Fibroblast of skin of back (primary cell): ENCODE data around the gene CMTM6. TPM values are rescaled to one million over a fixed set of nuclear protein-coding genes. Genes with fewer than 3 reads are reported as not detected.
A peak's percentile ranks its signal among the peaks of the same experiment; 100 is the strongest.
"Not testable (repeated sequence)": the region's sequence is repeated elsewhere in the genome, so short reads cannot be mapped to it uniquely, and the experiment has no call there.

Experiments used
- DNase-seq: peaks from one replicate; pipeline ENCODE4 v3.0.0-alpha.2; 2013
- polyA plus RNA-seq, 2 experiments: library from polyadenylated mRNA; unstranded; fragments of 120-200 nt; gene quantifications; one replicate each; pipeline ENCODE4 v1.2.1, GENCODE V29; 2013; ENCODE audit not compliant: insufficient read length in 2 of 2

CMTM6 gene, protein sequence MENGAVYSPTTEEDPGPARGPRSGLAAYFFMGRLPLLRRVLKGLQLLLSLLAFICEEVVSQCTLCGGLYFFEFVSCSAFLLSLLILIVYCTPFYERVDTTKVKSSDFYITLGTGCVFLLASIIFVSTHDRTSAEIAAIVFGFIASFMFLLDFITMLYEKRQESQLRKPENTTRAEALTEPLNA
- polyA plus RNA-seq (2013, experiment 1 of 2; ENCODE audit: insufficient read length): 45.6 TPM
- 41.7 TPM for polyA plus RNA-seq (2013, experiment 2 of 2; ENCODE audit: insufficient read length)

DNA sequence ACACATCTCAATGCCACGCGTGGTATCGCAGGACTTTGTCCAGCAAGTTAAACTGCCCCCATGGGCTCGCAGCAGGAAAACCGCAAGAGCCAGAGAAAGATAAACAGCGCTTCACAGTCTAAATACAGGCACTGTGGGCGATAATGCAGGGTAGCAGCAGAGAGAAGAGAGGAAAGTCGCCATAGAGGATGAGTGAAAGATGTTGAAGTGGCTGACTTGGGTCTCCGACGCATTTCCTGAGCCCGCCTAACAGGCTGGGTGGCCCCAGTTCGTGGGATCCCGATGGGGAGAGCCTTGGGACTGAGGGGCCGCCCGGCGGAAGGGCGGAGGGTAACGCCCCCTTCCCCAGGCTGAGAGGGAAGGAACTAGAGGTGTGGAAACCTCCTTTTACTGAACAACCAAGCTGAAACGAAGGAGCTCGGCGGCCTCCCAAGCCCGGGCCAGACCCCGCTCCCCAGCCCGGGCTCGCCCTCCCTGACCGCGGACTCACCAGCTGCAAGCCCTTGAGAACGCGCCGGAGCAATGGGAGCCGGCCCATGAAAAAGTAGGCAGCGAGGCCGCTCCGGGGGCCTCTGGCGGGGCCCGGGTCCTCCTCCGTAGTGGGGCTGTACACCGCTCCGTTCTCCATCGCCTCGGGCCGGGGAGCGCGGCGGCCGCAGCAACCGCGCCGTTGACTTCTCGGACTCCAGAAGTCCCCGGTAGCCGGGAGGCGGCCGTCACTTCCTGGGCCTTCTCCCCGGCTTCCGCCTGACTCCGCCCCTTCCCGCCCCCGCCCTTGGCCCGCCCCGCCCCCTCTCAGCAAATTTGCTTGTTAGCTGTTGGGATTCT lies at the start of gene CMTM6:
Gene CMTM6 (minus strand): TSS at position 735 of the 828 bp plus-strand sequence. CDS start 107 bp downstream, at position 628.
- DNase-seq: peak; percentile 81

DNA sequence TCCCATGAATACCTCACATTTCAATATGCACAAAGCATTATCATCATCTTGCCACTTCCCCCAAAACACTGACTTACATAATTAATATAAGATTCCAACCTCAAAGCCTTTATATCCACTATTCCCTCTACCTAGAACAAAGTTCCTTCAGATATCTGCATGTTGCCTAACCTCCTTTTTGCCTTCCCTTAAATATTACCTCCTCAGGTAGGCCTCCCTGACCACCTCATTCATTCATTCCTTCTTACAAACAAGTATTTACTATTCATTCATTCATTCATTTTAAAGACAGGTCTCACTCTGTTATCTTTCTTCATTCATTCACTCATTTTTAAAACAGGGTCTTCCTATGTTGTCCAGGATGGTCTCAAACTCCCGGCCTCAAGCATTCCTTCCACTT lies 49.4 kb upstream of the CMTM6 start:
- no peak for DNase-seq

DNA sequence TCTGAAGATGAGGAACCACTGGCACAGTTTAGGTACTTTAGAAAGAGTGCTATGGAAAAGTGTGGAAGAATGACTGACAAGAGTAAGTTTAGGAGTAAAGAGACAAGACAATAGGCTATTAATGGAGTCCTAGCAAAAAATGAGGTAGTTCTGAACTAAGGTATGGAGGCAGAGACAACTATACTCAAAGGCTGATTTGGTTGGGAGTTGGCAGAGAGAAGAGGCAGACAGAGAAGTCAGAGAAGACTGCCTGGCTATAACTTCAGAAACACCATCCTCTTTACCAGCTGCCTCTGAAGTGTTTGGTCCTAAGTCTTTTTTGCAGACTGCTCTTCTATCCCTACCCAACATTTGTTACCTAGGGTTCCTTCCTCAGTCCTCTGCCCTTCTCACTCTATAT lies 48.8 kb upstream of the CMTM6 start:
- DNase-seq: no peak

DNA sequence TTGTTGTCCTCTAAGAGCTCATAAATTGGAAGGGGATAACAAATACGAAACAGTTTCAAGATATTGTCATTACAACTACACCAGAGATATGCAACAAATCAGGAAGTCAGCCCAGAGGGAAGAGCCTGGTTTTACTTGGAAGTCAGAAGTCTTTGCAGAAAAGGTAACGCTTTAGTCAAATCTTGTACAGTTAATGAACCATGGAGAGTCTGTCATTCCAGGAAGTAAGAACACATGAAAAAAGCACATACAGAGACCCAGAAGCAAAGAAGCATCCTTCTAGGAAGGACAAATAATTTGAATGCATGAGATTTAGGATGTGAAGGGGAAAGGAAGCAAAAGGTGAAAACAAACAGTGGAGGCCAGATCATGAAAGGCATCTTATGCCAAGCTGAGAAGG lies 48.4 kb upstream of the CMTM6 start:
- DNase-seq: no peak

DNA sequence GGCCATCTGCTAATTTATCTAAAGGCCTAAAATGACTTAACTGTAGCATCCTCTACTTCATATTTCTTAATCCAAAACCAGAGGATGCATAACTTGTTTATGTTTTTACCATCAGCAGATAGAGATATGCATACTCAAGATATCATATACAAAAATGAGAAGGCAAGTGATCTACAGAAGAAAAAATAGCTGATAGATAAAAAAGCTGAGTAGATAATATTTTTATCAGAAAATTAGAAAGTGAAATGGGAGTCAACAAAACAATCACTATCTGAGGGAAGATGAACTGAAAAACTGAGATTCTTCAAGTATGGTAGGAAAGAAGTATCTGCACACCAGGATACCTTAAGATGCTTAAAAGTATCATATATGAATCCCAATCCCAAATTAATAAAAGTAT lies 42.7 kb upstream of the CMTM6 start:
- DNase-seq: no peak

DNA sequence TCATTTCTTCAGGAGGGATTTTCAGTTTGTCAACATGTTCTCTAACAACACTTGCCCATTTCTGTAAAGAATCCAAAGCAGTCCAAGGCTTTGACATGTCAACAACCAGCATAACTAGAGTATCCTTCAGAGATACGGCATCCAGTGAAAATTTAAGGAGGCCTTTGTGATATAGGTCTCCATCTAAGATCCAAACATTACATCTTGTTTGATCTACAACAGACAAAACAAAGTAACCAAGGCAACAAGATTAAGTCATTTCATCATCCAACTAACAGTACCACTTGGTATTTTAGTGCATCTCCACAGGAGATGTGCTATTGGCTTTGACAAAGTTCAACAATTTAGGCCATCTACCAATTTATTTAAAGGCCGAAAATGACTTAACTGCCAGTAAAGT lies 42.2 kb upstream of the CMTM6 start:
- DNase-seq: peak; percentile 5

DNA sequence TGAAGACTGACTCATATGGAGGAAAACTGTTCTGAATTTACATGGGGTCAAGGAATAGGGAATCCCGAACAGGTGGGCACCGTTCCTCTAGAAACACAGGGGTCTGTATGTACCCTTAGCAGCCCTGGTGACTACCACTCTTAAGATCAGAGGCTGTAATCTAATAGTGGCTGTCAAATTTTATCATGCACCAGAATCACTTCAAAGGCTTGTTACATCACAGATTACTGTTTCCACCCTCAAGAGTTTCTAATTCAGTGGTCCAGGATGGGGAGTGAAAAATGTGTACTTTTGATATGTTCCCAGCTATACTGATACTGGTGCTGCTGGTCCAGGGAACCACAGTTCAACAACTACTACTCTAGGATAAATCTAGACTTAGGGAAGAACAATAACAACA lies 40.2 kb upstream of the CMTM6 start:
- DNase-seq: no peak

DNA sequence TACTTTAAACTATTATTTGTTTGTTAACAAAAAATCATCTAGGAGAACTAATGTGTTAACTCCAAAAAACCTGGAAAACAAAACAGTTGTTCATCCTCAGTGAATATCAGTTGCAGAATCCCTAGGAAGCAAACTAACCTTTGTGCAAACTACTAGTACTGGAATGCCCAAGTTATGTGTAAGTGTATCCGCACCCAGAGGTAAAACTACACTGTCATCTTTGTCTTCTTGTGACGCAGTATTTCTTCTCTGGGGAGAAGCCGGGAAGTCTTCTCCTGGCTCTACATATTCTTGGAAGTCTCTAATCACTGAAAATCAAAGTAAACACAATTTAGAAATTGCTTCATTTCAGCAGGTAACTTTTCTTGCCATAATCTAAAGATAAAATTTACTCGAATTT lies 38.2 kb upstream of the CMTM6 start:
- no peak for DNase-seq

DNA sequence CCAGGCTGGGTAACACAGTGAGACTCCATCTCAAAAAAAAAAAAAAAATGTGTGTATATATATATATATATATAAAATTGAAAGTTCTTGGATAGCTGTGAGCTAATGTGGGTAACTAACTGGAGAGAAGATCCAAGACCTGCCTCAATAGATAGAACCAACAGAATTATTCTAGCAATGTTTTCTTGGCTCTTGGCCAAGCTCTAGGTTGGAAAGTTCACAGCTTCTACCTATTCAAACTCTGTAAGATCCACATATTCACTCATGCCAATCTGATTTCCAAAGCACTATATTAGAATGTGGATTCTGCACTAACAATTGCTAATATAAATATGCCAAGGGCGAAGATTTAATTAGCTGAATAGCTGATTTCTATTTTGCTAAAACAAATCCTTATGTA lies 29.8 kb upstream of the CMTM6 start:
- no peak for DNase-seq

DNA sequence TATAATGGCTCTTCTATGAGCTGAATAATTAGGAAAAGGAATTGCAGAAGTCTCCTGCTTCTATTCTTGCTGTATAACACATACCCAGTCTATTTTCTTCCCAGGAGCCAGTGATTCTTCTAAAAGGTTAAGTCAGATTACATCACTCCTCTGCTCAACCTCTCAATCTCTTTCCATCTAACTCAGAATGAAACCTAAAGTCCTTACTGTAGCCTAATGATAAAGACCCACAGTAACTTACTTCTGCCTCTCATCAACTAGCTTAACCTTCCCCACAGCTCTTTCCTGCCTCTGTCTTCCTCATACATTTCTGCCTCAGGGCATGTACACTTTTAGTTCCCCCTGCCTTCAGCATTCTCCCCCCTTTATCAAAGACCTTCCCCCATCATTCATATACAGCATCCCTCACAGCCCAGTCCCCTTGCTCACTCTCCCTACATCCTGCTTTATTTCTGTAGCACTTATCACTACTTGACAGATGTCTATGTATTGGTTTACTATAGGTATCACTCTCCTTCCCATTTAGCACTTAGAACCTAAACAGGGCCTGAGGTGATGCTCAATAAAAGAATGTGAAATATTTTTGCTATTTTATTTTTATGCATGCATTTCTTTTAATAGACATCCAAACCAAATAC lies 28.5 kb upstream of the CMTM6 start:
- DNase-seq: peak; percentile 4

DNA sequence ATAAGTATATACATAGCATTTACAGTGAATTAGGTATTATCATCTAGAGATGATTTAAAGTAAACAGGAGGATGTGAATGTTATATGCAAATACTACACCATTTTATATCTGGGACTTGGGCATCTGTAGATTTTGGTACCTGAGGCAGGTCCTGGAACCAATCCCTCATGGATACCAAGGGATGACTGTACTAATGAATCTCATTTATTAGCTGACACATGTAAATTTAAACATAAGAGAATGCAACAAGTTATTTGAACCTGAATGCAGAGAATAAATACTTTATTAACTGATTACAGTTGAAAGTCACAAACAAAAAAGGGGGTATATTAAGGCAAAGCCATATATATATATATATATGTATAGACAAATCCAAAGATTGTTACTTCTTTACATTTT lies 23.1 kb upstream of the CMTM6 start:
- DNase-seq: no peak

DNA sequence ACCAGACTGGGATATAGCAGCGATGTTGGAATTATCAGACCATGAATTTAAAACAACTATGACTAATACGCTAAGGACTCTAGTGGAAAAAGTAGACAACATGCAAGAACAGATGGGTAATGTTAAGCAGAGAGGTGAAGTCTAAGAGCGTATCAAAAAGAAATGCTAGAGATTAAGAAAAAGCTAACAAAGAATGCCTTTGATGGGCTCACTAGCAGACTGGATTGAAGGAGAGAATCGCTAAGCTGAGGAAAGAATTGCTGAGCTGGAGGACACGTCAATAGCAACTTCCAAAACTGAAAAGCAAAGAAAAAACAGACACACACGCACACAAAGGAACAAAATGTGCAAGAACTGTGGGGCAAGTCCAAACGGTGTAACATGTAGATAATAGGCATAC lies 20.0 kb upstream of the CMTM6 start:
- DNase-seq: peak; percentile 6

DNA sequence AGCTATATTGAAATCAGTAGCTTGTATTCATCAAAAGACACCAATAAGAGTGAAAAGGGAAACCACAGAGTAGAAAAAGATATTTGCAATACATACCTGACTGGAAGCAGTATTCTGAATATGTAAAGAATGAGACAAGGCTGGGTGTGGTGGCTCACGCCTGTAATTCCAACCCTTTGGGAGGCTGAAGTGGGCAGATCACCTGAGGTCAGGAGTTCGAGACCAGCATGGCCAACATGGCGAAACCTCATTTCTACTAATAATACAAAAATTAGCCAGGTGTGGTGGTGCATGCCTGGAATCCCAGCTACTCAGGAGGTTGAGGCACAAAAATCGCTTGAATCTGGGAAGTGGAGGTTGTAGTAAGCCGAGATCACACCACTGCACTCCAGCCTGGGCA lies 16.3 kb upstream of the CMTM6 start:
- not testable (repeated sequence) for DNase-seq

DNA sequence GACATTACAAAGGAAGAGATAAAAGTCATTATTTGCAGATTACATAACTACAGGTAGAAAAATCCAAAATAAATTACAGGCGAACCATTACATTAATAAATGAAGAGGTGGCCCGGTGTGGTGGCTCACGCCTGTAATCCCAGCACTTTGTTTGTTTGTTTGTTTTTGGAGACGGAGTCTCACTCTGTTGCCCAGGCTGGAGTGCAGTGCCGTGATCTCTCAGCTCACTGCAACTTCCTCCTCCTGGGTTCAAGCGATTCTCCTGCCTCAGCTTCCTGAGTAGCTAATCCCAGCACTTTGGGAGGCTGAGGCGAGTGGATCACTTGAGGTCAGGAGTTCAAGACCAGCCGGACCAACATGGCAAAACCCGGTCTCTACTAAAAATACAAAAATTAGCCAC lies 14.1 kb upstream of the CMTM6 start:
- DNase-seq: not testable (repeated sequence)

DNA sequence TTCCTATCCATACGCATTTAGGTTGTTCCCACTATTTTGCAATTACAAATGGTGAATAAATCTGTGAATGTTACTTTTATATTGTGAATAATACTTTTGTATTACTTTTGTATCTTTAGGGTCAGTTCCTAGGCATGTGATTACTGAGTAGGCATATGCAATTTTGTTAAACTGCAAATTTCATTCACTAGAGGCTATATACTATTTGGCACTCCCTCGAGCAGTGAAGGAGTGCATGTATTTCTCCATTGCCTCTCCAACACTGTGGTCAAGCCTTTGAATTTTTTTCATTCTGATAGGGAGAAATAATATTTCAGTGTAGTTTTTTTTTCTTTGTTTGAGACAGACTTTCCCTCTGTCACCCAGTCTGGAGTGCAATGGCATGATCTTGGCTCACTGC lies 8.4 kb upstream of the CMTM6 start:
- no peak for DNase-seq

DNA sequence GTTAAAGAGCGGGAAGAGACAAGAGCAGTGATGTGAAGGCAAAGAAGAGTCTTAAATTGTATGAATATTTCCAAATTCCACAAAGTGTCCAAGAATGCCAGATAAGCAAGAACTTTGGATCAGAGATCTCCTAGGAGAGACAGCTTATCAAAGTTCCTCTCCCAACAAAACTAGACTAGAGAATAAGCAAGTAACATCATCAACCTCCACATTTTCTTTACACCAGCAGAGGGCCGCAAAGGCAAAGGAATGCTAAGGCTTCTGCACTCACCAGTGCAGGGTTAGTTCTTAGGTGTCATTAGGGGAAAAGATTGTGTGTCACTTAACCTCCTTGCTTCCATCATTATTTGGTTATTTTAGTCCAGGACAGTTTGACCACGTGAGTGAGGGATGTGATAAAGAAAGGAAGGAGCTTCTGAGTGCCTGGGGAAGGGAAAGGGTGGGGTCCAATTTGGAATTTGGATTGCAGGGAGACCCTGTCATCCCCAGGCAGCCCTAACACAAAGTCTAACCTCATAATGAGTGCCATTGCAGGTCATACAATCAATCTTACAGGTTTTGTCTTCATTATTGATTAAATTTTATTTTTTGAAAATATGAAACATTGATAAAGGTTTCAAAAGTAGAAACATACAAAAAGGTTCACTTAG lies 7.5 kb upstream of the CMTM6 start:
- peak; percentile 70 for DNase-seq

DNA sequence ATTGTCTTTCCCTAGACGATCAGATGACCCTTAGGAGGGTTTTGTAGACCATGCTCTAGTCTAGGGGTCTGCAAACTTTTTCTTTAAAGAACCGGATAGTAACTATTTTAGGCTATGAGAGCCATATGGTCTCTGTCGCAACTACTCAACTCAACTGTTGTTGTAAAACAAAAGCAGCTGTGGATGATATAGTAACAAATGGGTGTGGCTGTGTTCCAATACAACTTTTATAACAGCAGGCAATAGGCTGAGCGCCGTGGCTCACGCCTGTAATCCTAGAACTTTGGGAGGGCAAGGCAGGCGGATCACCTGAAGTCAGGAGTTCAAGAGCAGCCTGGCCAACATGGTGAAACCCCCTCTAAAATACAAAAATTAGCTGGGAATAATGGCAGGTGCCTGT lies 6.1 kb upstream of the CMTM6 start:
- DNase-seq: no peak

DNA sequence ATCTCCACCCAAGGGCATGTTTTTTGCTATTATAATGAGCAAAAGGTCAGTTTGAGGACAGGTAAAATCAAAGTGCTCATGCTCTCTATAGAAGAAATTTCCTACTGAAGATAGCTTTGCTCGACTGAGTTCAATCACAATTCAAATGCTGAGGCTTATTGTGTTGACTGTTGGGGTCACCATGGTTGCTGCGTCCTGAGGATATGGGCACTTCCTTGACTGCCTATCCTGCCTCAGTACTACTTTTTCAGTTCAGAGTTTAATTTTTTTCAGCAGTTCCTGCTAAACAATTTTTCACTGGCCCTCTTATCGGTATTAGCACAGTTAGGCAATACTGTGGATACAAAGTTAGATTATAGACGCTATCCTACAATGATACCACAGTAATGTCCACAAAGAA lies 3.8 kb upstream of the CMTM6 start:
- no peak for DNase-seq

DNA sequence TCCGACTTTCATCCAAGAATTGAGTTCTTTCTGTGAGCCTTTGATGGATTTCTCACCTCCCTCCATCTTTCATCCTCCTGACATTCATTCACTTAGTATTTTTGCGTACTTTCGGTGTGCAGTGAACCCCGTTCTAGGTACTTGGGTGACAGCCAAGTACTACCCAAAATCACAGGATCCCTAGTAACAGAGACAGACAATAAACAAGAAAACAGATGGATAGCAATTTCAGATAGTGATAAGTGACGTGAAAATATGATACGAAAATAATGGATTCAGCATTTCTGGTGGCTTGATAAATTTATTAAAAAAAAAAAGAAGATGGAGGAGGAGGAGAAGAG lies 264 bp upstream of the CMTM6 start:
- no peak for DNase-seq

DNA sequence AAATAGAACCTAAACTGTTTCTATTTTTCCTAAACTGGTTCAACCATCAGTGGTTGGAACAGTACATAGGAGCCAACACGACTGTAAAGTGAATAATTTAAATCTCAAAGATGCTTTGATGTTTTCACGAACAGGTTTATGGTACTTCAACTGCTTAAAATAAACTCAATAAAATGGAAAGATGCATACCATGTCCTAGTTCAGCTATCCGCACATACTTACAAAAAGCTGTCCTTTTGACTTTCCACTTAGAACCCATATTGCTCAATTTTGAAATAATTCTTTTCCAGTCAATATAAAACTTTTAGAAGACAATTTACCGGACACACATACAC lies 902 bp downstream of the CMTM6 start:
- no peak for DNase-seq

DNA sequence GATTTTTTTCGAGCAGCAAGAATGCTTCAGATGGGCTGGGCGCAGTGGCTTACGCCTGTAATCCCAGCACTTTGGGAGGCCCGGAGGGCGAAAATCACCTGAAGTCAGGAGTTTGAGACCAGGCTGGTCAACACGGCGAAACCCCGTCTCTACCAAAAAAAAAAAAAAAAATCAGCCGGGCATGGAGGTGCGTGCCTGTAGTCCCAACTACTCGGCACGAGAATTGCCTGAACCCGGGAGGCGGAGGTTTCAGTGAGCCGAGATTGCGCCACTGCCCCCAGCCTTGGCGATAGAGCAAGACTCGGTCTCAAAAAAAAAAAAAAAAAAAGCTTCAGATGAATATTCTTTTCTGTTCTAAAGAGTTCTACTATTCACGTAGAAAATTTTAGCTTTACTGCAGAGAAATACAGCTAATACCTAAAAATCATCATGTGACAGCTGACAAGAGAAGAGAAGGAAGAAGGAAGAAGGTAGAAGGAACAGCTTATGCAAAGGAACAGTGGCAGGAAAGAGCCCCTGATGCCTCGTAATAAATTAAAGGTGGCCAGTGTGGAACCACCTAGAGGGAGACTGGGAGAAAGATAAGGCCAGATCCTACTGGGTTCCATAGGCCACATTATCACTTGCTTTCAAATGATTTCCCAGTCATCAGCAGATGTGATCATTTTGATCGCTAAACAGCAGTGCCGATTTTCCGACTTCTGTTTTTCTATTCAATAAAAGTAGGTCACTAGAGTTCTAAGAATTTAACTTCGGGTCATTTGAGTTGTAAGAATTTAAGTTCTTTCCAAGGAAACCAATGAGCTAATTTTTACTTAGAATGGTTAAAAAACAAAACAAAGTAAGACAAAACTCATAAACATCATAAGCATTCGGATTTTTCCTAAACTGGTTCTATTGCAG lies 1.5 kb downstream of the CMTM6 start:
- DNase-seq: no peak

DNA sequence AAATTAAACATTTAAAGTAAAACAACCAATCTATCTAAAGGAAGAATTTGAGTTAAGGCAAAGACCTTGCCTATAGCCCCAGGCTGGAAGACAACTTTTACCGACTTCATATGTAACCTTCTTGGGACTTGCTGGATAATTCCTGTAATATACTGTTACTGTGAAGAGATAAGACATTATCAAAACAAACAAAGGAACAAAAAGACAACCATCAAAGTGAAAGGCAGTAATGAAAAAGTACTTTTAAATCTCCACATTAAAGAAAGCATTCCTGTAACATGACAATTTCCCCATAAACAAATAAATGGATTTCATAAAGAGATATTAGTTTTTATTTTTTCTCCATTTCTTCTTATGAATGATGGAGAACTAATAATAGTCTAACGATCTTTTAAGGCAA lies 2.4 kb downstream of the CMTM6 start:
- no peak for DNase-seq
